Large intestine (tissue), 3 donors: ENCODE results near the gene RNF6. TPM values are rescaled to one million over a fixed set of nuclear protein-coding genes. Genes with fewer than 3 reads are reported as not detected.
A peak's percentile ranks its signal among the peaks of the same experiment; 100 is the strongest.
"Not testable (repeated sequence)": the region's sequence is repeated elsewhere in the genome, so short reads cannot be mapped to it uniquely, and the experiment has no call there.

Experiments used
- DNase-seq, 2 donors: peaks; one replicate each; pipeline versions ENCODE4 v3.0.0 to v3.0.0-alpha.2; 2013
- H3K27ac ChIP-seq: one replicate; pipeline ENCODE4 v1.5.1; 2013; ENCODE audit warnings: low read length
- H3K27me3 ChIP-seq: 2 replicates; pipeline ENCODE4 v1.6.1; 2013; ENCODE audit warnings: low read length; ENCODE audit not compliant: control insufficient read depth, insufficient read depth
- H3K36me3 ChIP-seq: 2 replicates; pipeline ENCODE4 v1.6.1; 2013; ENCODE audit warnings: low read length; ENCODE audit not compliant: control insufficient read depth, insufficient read depth
- H3K4me1 ChIP-seq: one replicate; pipeline ENCODE4 v1.6.1; 2013; ENCODE audit warnings: low read length; ENCODE audit not compliant: control insufficient read depth, insufficient read depth
- H3K4me3 ChIP-seq: one replicate; pipeline ENCODE4 v1.5.1; 2013; ENCODE audit warnings: low read length
- H3K9me3 ChIP-seq: one replicate; pipeline ENCODE4 v1.6.1; 2013; ENCODE audit warnings: mild to moderate bottlenecking, low read depth, low read length, moderate library complexity; ENCODE audit not compliant: control insufficient read depth
- WGBS: methylation state at CpG from one replicate; pipeline ENCODE4 v1.1.5; 2013; ENCODE audit warnings: low lambda C conversion rate; ENCODE audit not compliant: insufficient coverage; 5-methylcytosine and 5-hydroxymethylcytosine counted together
- polyA plus RNA-seq: library from polyadenylated mRNA; unstranded; fragments of 120-200 nt; gene quantifications from one replicate; pipeline ENCODE4 v1.2.1, GENCODE V29; 2013

RNF6 gene
- polyA plus RNA-seq, 1 donor = 35.8 TPM

GRCh38 chr13:26253787-26254582 is 31.9 kb upstream of the RNF6 start, which contains the start of gene CDK8:
TSS of gene CDK8 (plus strand) at chr13:26254129. CDS start at chr13:26254642, 513 bp downstream.
- Histone ChIP-seq H3K4me1 (no peaks in the 10 kb centered on the region), H3K27me3 (peaks cover 2% of the 10 kb centered on the region)
- WGBS = no CpG with 5 or more reads among the region's 79 CpGs

DNA sequence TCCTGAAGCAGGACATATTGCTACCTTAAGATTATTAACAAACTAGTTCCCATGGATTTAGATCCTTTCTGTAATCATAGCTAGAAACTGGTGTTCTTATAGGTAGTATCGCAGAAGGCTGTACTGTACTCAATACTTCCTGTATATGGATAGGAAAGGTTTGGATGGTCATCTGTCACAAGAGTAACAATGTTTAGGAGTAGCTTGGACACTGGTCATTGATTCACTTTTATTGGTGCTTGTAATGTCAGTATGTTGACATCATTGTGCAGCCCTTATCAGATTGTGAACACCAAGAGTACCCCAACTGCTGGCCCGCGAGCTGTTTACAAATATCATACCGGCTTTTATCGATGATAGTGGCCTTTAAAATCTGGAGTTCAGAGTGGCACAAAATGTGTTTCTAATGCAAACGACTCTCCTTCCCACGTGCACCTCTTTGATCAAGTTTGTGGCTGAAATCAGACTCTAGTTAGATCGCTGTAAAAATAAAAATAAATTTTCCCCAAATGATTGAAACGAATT is 31.2 kb upstream of the RNF6 start:
- no CpG with 5 or more reads among the region's 9 CpGs for WGBS
- Histone ChIP-seq H3K27me3 (peaks cover 2% of the 10 kb centered on the region), H3K4me3 (peak overlapping the region; percentile 78), H3K9me3 (no peaks in the 10 kb centered on the region), H3K27ac (no peak overlapping the region), H3K4me1 (no peaks in the 10 kb centered on the region), H3K36me3 (no peaks in the 10 kb centered on the region)
- DNase-seq = peak in 1 of 2 donors; percentile 12

More at GRCh38 chr13:26253787-26254582, 31.9 kb upstream of the RNF6 start, which contains the start of gene CDK8:
- peak; percentile 88 to 99 for DNase-seq
- H3K9me3 ChIP-seq = no peaks in the 10 kb centered on the region
- H3K4me3 ChIP-seq = peak within 1 kb of the TSS; percentile 78
- peak within 1 kb of the TSS; percentile 90 for H3K27ac ChIP-seq
- no peaks in the 10 kb centered on the region for H3K36me3 ChIP-seq

- WGBS = no CpG with 5 or more reads among the region's 4 CpGs
- H3K27me3 ChIP-seq, H3K9me3 ChIP-seq, DNase-seq, H3K27ac ChIP-seq, H3K4me3 ChIP-seq, H3K36me3 ChIP-seq, H3K4me1 ChIP-seq: not testable (repeated sequence)
Measured at GRCh38 chr13:26252006-26252405, 29.9 kb upstream of the RNF6 start.

DNA sequence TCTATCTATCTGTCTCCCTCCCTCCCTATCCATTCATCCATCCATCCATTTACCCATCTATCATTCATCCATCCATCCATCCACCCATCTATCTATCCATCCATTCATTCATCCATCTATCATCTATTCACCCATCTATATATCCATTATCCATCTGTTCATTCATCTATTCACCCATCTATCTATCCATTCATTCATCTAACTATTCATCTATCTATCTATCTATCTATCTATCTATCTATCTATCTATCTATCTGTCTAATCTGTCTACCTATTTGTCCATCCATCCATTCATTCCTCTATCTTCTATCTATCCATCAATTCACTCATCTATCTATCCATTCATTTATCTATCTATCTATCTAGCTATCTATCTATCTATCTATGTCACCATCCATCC is 27.4 kb upstream of the RNF6 start:
- H3K27me3 ChIP-seq = peaks cover 2% of the 10 kb centered on the region
- H3K27ac ChIP-seq = no peak overlapping the region
- no peak for DNase-seq
- no peaks in the 10 kb centered on the region for H3K36me3 ChIP-seq
- H3K4me1 ChIP-seq = no peaks in the 10 kb centered on the region
- H3K9me3 ChIP-seq = no peaks in the 10 kb centered on the region
- no peak overlapping the region for H3K4me3 ChIP-seq

- DNase-seq = peak; percentile 70 to 83
- peaks cover 2% of the 10 kb centered on the region for H3K27me3 ChIP-seq
- H3K4me3 ChIP-seq = no peak overlapping the region
- peak overlapping the region; percentile 40 for H3K27ac ChIP-seq
- H3K4me1 ChIP-seq = no peaks in the 10 kb centered on the region
- no peaks in the 10 kb centered on the region for H3K36me3 ChIP-seq
- no peaks in the 10 kb centered on the region for H3K9me3 ChIP-seq
- no CpG with 5 or more reads among the region's 3 CpGs for WGBS
Measured at GRCh38 chr13:26247608-26248007, 25.5 kb upstream of the RNF6 start.

DNA sequence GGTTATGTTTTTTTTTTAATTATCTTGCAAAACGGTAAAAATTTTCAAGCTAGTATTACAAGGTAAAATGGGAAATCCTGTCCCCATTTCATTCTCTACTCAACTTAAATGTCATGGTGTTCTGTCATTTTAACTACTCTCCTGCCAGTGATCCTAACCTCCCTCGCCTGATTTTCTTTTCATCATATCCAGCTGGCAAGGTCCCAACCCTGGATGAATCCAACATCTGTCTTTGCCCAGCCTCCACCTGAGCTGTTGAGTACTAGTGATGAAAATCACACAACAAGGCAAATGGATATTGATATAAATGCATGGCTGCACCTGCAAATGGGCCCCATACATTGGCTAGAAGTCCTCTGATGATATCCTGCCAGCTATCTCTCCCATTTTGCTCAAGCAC is 24.9 kb upstream of the RNF6 start:
- no peaks in the 10 kb centered on the region for H3K4me1 ChIP-seq
- no peaks in the 10 kb centered on the region for H3K36me3 ChIP-seq
- WGBS = 100% methylated on average over 1 of the region's 2 CpGs
- no peaks in the 10 kb centered on the region for H3K9me3 ChIP-seq
- DNase-seq = no peak
- H3K4me3 ChIP-seq = no peak overlapping the region
- H3K27me3 ChIP-seq = peaks cover 2% of the 10 kb centered on the region
- peak overlapping the region; percentile 43 for H3K27ac ChIP-seq

DNA sequence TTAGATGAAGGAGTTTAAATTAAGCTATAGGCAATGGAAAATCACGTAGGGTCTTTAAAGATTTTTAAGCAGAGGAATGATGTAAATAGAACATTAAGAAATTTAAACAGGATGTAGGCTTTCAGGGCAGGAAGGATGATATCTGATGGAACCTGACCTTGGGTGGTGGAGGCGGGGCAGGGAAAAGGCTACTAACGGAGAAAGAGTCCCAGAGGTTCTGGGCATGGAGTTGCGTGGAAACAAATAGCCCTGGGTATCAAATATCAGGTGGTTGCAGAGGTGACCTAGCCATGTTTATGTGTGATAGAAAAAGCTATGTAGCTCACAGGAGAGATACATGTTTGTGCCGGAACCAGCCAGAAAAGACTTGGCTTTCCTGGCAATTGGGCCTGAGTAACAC is 24.0 kb upstream of the RNF6 start:
- no peak overlapping the region for H3K27ac ChIP-seq
- no peaks in the 10 kb centered on the region for H3K9me3 ChIP-seq
- WGBS = 63% methylated on average over 1 of the region's 5 CpGs
- peak in 1 of 2 donors; percentile 10 for DNase-seq
- H3K4me1 ChIP-seq = no peaks in the 10 kb centered on the region
- peaks cover 2% of the 10 kb centered on the region for H3K27me3 ChIP-seq
- no peak overlapping the region for H3K4me3 ChIP-seq
- no peaks in the 10 kb centered on the region for H3K36me3 ChIP-seq

GRCh38 chr13:26236296-26236695 is 14.2 kb upstream of the RNF6 start:
- WGBS = no CpG with 5 or more reads among the region's 1 CpG
- H3K27me3 ChIP-seq = no peaks in the 10 kb centered on the region

GRCh38 chr13:26230703-26231102 is 8.6 kb upstream of the RNF6 start:
- Histone ChIP-seq H3K27ac (no peak overlapping the region), H3K36me3 (no peaks in the 10 kb centered on the region), H3K9me3 (no peaks in the 10 kb centered on the region), H3K4me1 (no peaks in the 10 kb centered on the region), H3K4me3 (no peak overlapping the region), H3K27me3 (peaks cover 2% of the 10 kb centered on the region)
- DNase-seq = peak; percentile 12 to 38
- 59% methylated on average over 2 of the region's 6 CpGs for WGBS

More at GRCh38 chr13:26236296-26236695, 14.2 kb upstream of the RNF6 start:
- no peak for DNase-seq
- H3K4me3 ChIP-seq = no peak overlapping the region
- no peak overlapping the region for H3K27ac ChIP-seq
- no peaks in the 10 kb centered on the region for H3K4me1 ChIP-seq
- H3K9me3 ChIP-seq = no peaks in the 10 kb centered on the region
- no peaks in the 10 kb centered on the region for H3K36me3 ChIP-seq

- Histone ChIP-seq H3K4me3 (no peak overlapping the region), H3K27ac (no peak overlapping the region), H3K9me3 (no peaks in the 10 kb centered on the region), H3K4me1 (no peaks in the 10 kb centered on the region), H3K27me3 (peaks cover 2% of the 10 kb centered on the region), H3K36me3 (no peaks in the 10 kb centered on the region)
- no CpG with 5 or more reads among the region's 13 CpGs for WGBS
- DNase-seq = no peak
Measured at GRCh38 chr13:26229080-26229615, 7.0 kb upstream of the RNF6 start.
